Trophoblast cell (in vitro differentiated cells and primary cell): Measurements from ENCODE around the gene MFSD11.
"Not testable (repeated sequence)": the region's sequence is repeated elsewhere in the genome, so short reads cannot be mapped to it uniquely, and the experiment has no call there.

Source experiments
- DNase-seq, 2 donors: peaks; one replicate each; pipeline ENCODE4 v3.0.0-alpha.2; 2016
- H2AFZ ChIP-seq: 2 replicates; pipeline ENCODE4 v1.6.1; 2013; ENCODE audit warnings: low read length, moderate library complexity, mild to moderate bottlenecking; ENCODE audit not compliant: insufficient read depth, poor library complexity
- H2AK5ac ChIP-seq: 2 replicates; pipeline ENCODE4 v1.6.1; 2013; ENCODE audit warnings: mild to moderate bottlenecking, low read length
- H2BK120ac ChIP-seq: 2 replicates; pipeline ENCODE4 v1.6.1; 2013; ENCODE audit warnings: low read length, mild to moderate bottlenecking, moderate library complexity; ENCODE audit not compliant: insufficient read depth, poor library complexity
- H2BK12ac ChIP-seq: 2 replicates; pipeline ENCODE4 v1.6.1; 2013; ENCODE audit warnings: mild to moderate bottlenecking, low read length, moderate library complexity
- H2BK5ac ChIP-seq: 2 replicates; pipeline ENCODE4 v1.6.1; 2013; ENCODE audit warnings: low read length, low read depth, moderate library complexity, mild to moderate bottlenecking; ENCODE audit not compliant: poor library complexity
- H3K14ac ChIP-seq: 2 replicates; pipeline ENCODE4 v1.6.1; 2013; ENCODE audit warnings: mild to moderate bottlenecking, low read length
- H3K18ac ChIP-seq: 2 replicates; pipeline ENCODE4 v1.6.1; 2013; ENCODE audit warnings: mild to moderate bottlenecking, low read length
- H3K23ac ChIP-seq: 2 replicates; pipeline ENCODE4 v1.6.1; 2013; ENCODE audit warnings: low read length
- H3K27ac ChIP-seq: 2 replicates; pipeline ENCODE4 v1.5.1; 2013; ENCODE audit warnings: low read depth, mild to moderate bottlenecking, inconsistent platforms, low read length, moderate library complexity
- H3K27me3 ChIP-seq: 2 replicates; pipeline ENCODE4 v1.6.1; 2013; ENCODE audit warnings: inconsistent platforms, mild to moderate bottlenecking, low read length, moderate library complexity; ENCODE audit not compliant: insufficient read depth
- H3K36me3 ChIP-seq, 2 experiments: 1 replicate in 1 of 2; 2 replicates in 1 of 2; pipeline ENCODE4 v1.6.1; 2013; ENCODE audit warnings: low read length in 2 of 2, mild to moderate bottlenecking in 2 of 2, moderate library complexity in 1 of 2; ENCODE audit not compliant: insufficient read depth in 2 of 2, control insufficient read depth in 1 of 2
- H3K4ac ChIP-seq: 2 replicates; pipeline ENCODE4 v1.6.1; 2013; ENCODE audit warnings: low read depth, mild to moderate bottlenecking, low read length, moderate library complexity
- H3K4me1 ChIP-seq, 2 experiments: 1 replicate in 1 of 2; 2 replicates in 1 of 2; pipeline ENCODE4 v1.6.1; 2013; ENCODE audit warnings: low read length in 2 of 2, mild to moderate bottlenecking in 2 of 2, moderate library complexity in 1 of 2; ENCODE audit not compliant: insufficient read depth in 2 of 2, control insufficient read depth in 1 of 2
- H3K4me2 ChIP-seq: 2 replicates; pipeline ENCODE4 v1.6.1; 2013; ENCODE audit warnings: inconsistent platforms, mild to moderate bottlenecking, low read length, moderate library complexity
- H3K4me3 ChIP-seq: 2 replicates; pipeline ENCODE4 v1.5.1; 2013; ENCODE audit warnings: mild to moderate bottlenecking, low read depth, low read length, inconsistent platforms
- H3K79me1 ChIP-seq: one replicate; pipeline ENCODE4 v1.6.1; 2013; ENCODE audit warnings: low read length
- H3K79me2 ChIP-seq: 2 replicates; pipeline ENCODE4 v1.6.1; 2013; ENCODE audit warnings: low read length, mild to moderate bottlenecking; ENCODE audit not compliant: control insufficient read depth, insufficient read depth, poor library complexity
- H3K9ac ChIP-seq: 2 replicates; pipeline ENCODE4 v1.6.1; 2013; ENCODE audit warnings: mild to moderate bottlenecking, low read length
- H3K9me3 ChIP-seq: 2 replicates; pipeline ENCODE4 v1.6.1; 2013; ENCODE audit warnings: low read depth, mild to moderate bottlenecking, control low read depth, inconsistent platforms, low read length; ENCODE audit not compliant: insufficient read depth
- H4K12ac ChIP-seq: 2 replicates; pipeline ENCODE4 v1.6.1; 2013; ENCODE audit warnings: low read depth, mild to moderate bottlenecking, low read length, moderate library complexity
- H4K8ac ChIP-seq: 2 replicates; pipeline ENCODE4 v1.6.1; 2013; ENCODE audit warnings: low read depth, mild to moderate bottlenecking, low read length, moderate library complexity
- H4K91ac ChIP-seq: one replicate; pipeline ENCODE4 v1.6.1; 2013; ENCODE audit warnings: low read depth, mild to moderate bottlenecking, low read length, moderate library complexity
- WGBS: extraction: QIAGEN DNeasy Blood & Tissue Kit; methylation state at CpG from one replicate; pipeline ENCODE4 v1.1.7; 2013; ENCODE audit warnings: missing lambda C conversion rate; ENCODE audit not compliant: insufficient read length, insufficient coverage; ENCODE audit errors: extremely low coverage; 5-methylcytosine and 5-hydroxymethylcytosine counted together

Gene MFSD11

GRCh38 chr17:76815907-76816589 lies 78.1 kb downstream of the MFSD11 start:
- not testable (repeated sequence) for H2BK5ac ChIP-seq, H3K27me3 ChIP-seq, H2BK120ac ChIP-seq, H3K14ac ChIP-seq, H3K4me2 ChIP-seq, H3K79me2 ChIP-seq, H3K9ac ChIP-seq, H3K4me1 ChIP-seq, H3K18ac ChIP-seq, H3K79me1 ChIP-seq, H2AK5ac ChIP-seq, H2BK12ac ChIP-seq, H3K36me3 ChIP-seq, H4K8ac ChIP-seq, H4K12ac ChIP-seq, H2AFZ ChIP-seq, H3K23ac ChIP-seq, H4K91ac ChIP-seq, H3K4ac ChIP-seq, H3K4me3 ChIP-seq, DNase-seq, H3K27ac ChIP-seq, H3K9me3 ChIP-seq
- WGBS: no CpG with 5 or more reads among the region's 9 CpGs

GRCh38 chr17:76816590-76817135 lies 78.7 kb downstream of the MFSD11 start:
- Histone ChIP-seq H3K18ac (no peak overlapping the region), H3K14ac (no peak overlapping the region), H3K4me2 (no peak overlapping the region), H2AK5ac (no peak overlapping the region), H3K9me3 (no peaks in the 10 kb centered on the region), H2BK5ac (no peak overlapping the region), H3K36me3 (no peaks in the 10 kb centered on the region), H3K79me1 (no peaks in the 10 kb centered on the region), H3K9ac (no peak overlapping the region), H3K79me2 (no peaks in the 10 kb centered on the region), H3K23ac (no peak overlapping the region), H3K27ac (no peak overlapping the region), H3K4ac (no peak overlapping the region), H3K4me1 (no peaks in the 10 kb centered on the region), H2AFZ (no peak overlapping the region), H2BK120ac (no peak overlapping the region), H2BK12ac (no peak overlapping the region), H3K27me3 (no peaks in the 10 kb centered on the region), H3K4me3 (no peak overlapping the region), H4K12ac (no peak overlapping the region), H4K91ac (no peak overlapping the region), H4K8ac (no peak overlapping the region)
- WGBS: no CpG with 5 or more reads among the region's 8 CpGs
- DNase-seq: peak; percentile 40 to 69

GRCh38 chr17:76820039-76820438 lies 82.1 kb downstream of the MFSD11 start:
- Histone ChIP-seq H3K18ac (no peak overlapping the region), H2AFZ (no peak overlapping the region), H3K4me2 (no peak overlapping the region), H3K36me3 (no peaks in the 10 kb centered on the region), H4K8ac (no peak overlapping the region), H3K27me3 (no peaks in the 10 kb centered on the region), H3K4me1 (no peaks in the 10 kb centered on the region), H3K4me3 (no peak overlapping the region), H3K9ac (no peak overlapping the region), H3K79me1 (no peaks in the 10 kb centered on the region), H3K9me3 (peaks cover 2% of the 10 kb centered on the region), H2BK5ac (no peak overlapping the region), H2AK5ac (no peak overlapping the region), H3K27ac (no peak overlapping the region), H3K79me2 (no peaks in the 10 kb centered on the region), H3K23ac (no peak overlapping the region), H2BK120ac (no peak overlapping the region), H2BK12ac (no peak overlapping the region), H3K14ac (no peak overlapping the region), H4K91ac (no peak overlapping the region), H4K12ac (no peak overlapping the region), H3K4ac (no peak overlapping the region)
- no CpG with 5 or more reads among the region's 1 CpG for WGBS
- no peak for DNase-seq

GRCh38 chr17:76820561-76820960 lies 82.6 kb downstream of the MFSD11 start:
- no peaks in the 10 kb centered on the region for H3K27me3 ChIP-seq
- no peaks in the 10 kb centered on the region for H3K4me1 ChIP-seq
- H3K9ac ChIP-seq: no peak overlapping the region
- H3K4me2 ChIP-seq: no peak overlapping the region
- H2AFZ ChIP-seq: no peak overlapping the region
- H2BK120ac ChIP-seq: no peak overlapping the region
- no peak overlapping the region for H3K14ac ChIP-seq
- no peaks in the 10 kb centered on the region for H3K79me2 ChIP-seq
- no peak for DNase-seq
- no CpG with 5 or more reads among the region's 4 CpGs for WGBS
- H3K79me1 ChIP-seq: no peaks in the 10 kb centered on the region
- H3K36me3 ChIP-seq: no peaks in the 10 kb centered on the region
- peaks cover 2% of the 10 kb centered on the region for H3K9me3 ChIP-seq
- H2BK5ac ChIP-seq: no peak overlapping the region
- no peak overlapping the region for H3K27ac ChIP-seq
- H4K12ac ChIP-seq: no peak overlapping the region
- no peak overlapping the region for H3K4ac ChIP-seq
- H4K8ac ChIP-seq: no peak overlapping the region
- no peak overlapping the region for H3K4me3 ChIP-seq
- H3K23ac ChIP-seq: no peak overlapping the region
- no peak overlapping the region for H2AK5ac ChIP-seq
- no peak overlapping the region for H4K91ac ChIP-seq
- H3K18ac ChIP-seq: no peak overlapping the region
- H2BK12ac ChIP-seq: no peak overlapping the region
